AG09319 (cell line): ENCODE data around the gene SLC2A6.

ENCODE experiments used
- DNase-seq: peaks from one replicate; pipeline ENCODE4 v3.0.0-alpha.2; 2010; ENCODE audit warnings: low read depth; ENCODE audit errors: extremely low read depth
- CTCF ChIP-seq: IDR thresholded peaks from 2 replicates; pipeline ENCODE4 v1.5.1; 2011; ENCODE audit warnings: low read depth, mild to moderate bottlenecking, inconsistent platforms, low read length, moderate library complexity

Gene SLC2A6

GRCh38 chr9:133465984-133466383 is 12.9 kb downstream of the SLC2A6 start:
- no peak for TF ChIP-seq CTCF
- DNase-seq, result no peak

- no peak for DNase-seq
- TF ChIP-seq CTCF, result no peak
Measured at GRCh38 chr9:133464638-133465037, 14.3 kb downstream of the SLC2A6 start.

GRCh38 chr9:133463864-133464615 is 14.9 kb downstream of the SLC2A6 start:
- TF ChIP-seq CTCF, result no peak
- no peak for DNase-seq

- no peak for TF ChIP-seq CTCF
- DNase-seq, result no peak
Measured at GRCh38 chr9:133463234-133463863, 15.6 kb downstream of the SLC2A6 start.

GRCh38 chr9:133461975-133462374 is 16.9 kb downstream of the SLC2A6 start:
- no peak for DNase-seq

GRCh38 chr9:133460405-133461175 is 18.3 kb downstream of the SLC2A6 start:
- no peak for DNase-seq

More at GRCh38 chr9:133461975-133462374, 16.9 kb downstream of the SLC2A6 start:
- no peak for TF ChIP-seq CTCF

More at GRCh38 chr9:133460405-133461175, 18.3 kb downstream of the SLC2A6 start:
- no peak for TF ChIP-seq CTCF
